IMR-90 (cell line): Measurements from ENCODE around the gene CETN3. TPM values are rescaled to one million over a fixed set of nuclear protein-coding genes. Genes with fewer than 3 reads are reported as not detected.

Source experiments
- ATAC-seq: fragments of 200-7000 bp; cut with Tn5 transposase; 2 replicates; pipeline ENCODE4 v1.9.1; 2020; ENCODE audit warnings: low read depth, mild to moderate bottlenecking, moderate library complexity
- BruUV-seq: library from RNA; stranded (reverse); fragments of 400-500 nt; replicated peaks from 2 replicates; lab custom pipeline; 2021; lab: Mats Ljungman, UMichigan
- CTCF ChIA-PET: fragments of 300-600 bp; formaldehyde crosslinking; extraction: SDS; loops from one replicate; lab custom pipeline; 2021; ENCODE audit warnings: antibody characterized with exemption; lab: Yijun Ruan, JAX
- POLR2A ChIA-PET: fragments of 300-600 bp; sonication (Branson Sonifier 250); formaldehyde crosslinking; loops from one replicate; lab custom pipeline; 2022; ENCODE audit warnings: antibody characterized with exemption; ENCODE audit not compliant: unreplicated experiment; lab: Charles Lee
- DNase-seq: peaks from one replicate; pipeline ENCODE4 v3.0.0; 2013
- H2AFZ ChIP-seq: replicated peaks from 2 replicates; pipeline ENCODE3; 2013; ENCODE audit warnings: low read length, mild to moderate bottlenecking; ENCODE audit not compliant: poor library complexity
- H2AK5ac ChIP-seq: 2 replicates; pipeline ENCODE4 v1.6.1; 2013; ENCODE audit warnings: low read depth, low read length, inconsistent platforms
- H2AK9ac ChIP-seq: replicated peaks from 2 replicates; pipeline ENCODE3; 2013; ENCODE audit warnings: mild to moderate bottlenecking, low read depth, low read length, moderate library complexity; ENCODE audit not compliant: poor library complexity
- H2BK120ac ChIP-seq: 2 replicates; pipeline ENCODE4 v1.6.1; 2013; ENCODE audit warnings: low read depth, low read length, inconsistent platforms
- H2BK15ac ChIP-seq: 3 replicates; pipeline ENCODE4 v1.6.1; 2013; ENCODE audit warnings: low read depth, low read length, inconsistent platforms
- H2BK20ac ChIP-seq: 2 replicates; pipeline ENCODE4 v1.6.1; 2013; ENCODE audit warnings: low read depth, mild to moderate bottlenecking, inconsistent platforms, low read length, moderate library complexity
- H2BK5ac ChIP-seq: 2 replicates; pipeline ENCODE4 v1.6.1; 2013; ENCODE audit warnings: mild to moderate bottlenecking, low read depth, low read length, inconsistent platforms; ENCODE audit not compliant: poor library complexity, severe bottlenecking
- H3K14ac ChIP-seq: replicated peaks from 2 replicates; pipeline ENCODE4 v1.6.1; 2013; ENCODE audit warnings: low read depth, low read length, inconsistent platforms
- H3K18ac ChIP-seq: 2 replicates; pipeline ENCODE4 v1.6.1; 2013; ENCODE audit warnings: low read depth, low read length, control low read depth
- H3K23ac ChIP-seq: 2 replicates; pipeline ENCODE4 v1.6.1; 2013; ENCODE audit warnings: low read depth, low read length, inconsistent platforms
- H3K27ac ChIP-seq: 2 replicates; pipeline ENCODE4 v1.5.1; 2013; ENCODE audit warnings: mild to moderate bottlenecking, control low read depth, low read length; ENCODE audit not compliant: insufficient read depth
- H3K27me3 ChIP-seq: 2 replicates; pipeline ENCODE4 v1.6.1; 2013; ENCODE audit warnings: low read length; ENCODE audit not compliant: control insufficient read depth, insufficient read depth
- H3K36me3 ChIP-seq: 2 replicates; pipeline ENCODE4 v1.6.1; 2013; ENCODE audit warnings: low read length, mixed read lengths; ENCODE audit not compliant: control insufficient read depth, insufficient read depth
- H3K4ac ChIP-seq: 2 replicates; pipeline ENCODE4 v1.6.1; 2013; ENCODE audit warnings: low read depth, low read length, inconsistent platforms
- H3K4me1 ChIP-seq: 2 replicates; pipeline ENCODE4 v1.6.1; 2013; ENCODE audit warnings: low read length, mixed read lengths; ENCODE audit not compliant: control insufficient read depth, insufficient read depth
- H3K4me2 ChIP-seq: 2 replicates; pipeline ENCODE4 v1.6.1; 2013; ENCODE audit warnings: low read depth, mild to moderate bottlenecking, control low read depth, low read length, moderate library complexity
- H3K4me3 ChIP-seq: 2 replicates; pipeline ENCODE4 v1.5.1; 2013; ENCODE audit warnings: low read depth, mild to moderate bottlenecking, control low read depth, low read length, moderate library complexity; ENCODE audit not compliant: insufficient read depth
- H3K56ac ChIP-seq: 2 replicates; pipeline ENCODE4 v1.6.1; 2013; ENCODE audit warnings: low read length, inconsistent platforms; ENCODE audit not compliant: insufficient read depth; ENCODE audit errors: extremely low read depth
- H3K79me1 ChIP-seq, 2 experiments: 2 replicates each; pipeline ENCODE4 v1.6.1; 2013; ENCODE audit warnings: low read length in 2 of 2, inconsistent platforms in 1 of 2, low read depth in 1 of 2
- H3K9ac ChIP-seq: 2 replicates; pipeline ENCODE4 v1.6.1; 2013; ENCODE audit warnings: low read depth, low read length, control low read depth
- H3K9me1 ChIP-seq: 2 replicates; pipeline ENCODE4 v1.6.1; 2013; ENCODE audit warnings: low read length, inconsistent platforms; ENCODE audit not compliant: insufficient read depth
- H3K9me3 ChIP-seq: 2 replicates; pipeline ENCODE4 v1.6.1; 2013; ENCODE audit warnings: low read length; ENCODE audit not compliant: control insufficient read depth, insufficient read depth
- H4K20me1 ChIP-seq: 2 replicates; pipeline ENCODE4 v1.6.1; 2013; ENCODE audit warnings: low read length, inconsistent platforms; ENCODE audit not compliant: insufficient read depth
- H4K5ac ChIP-seq: 2 replicates; pipeline ENCODE4 v1.6.1; 2013; ENCODE audit warnings: mild to moderate bottlenecking, low read depth, low read length, control low read depth
- H4K8ac ChIP-seq, 2 experiments: 2 replicates each; pipeline ENCODE4 v1.6.1; 2013; ENCODE audit warnings: low read depth in 2 of 2, low read length in 2 of 2, control low read depth in 1 of 2, inconsistent platforms in 1 of 2
- H4K91ac ChIP-seq: 2 replicates; pipeline ENCODE4 v1.6.1; 2013; ENCODE audit warnings: low read depth, low read length, inconsistent platforms; ENCODE audit not compliant: insufficient read depth
- CTCF ChIP-seq: conservative IDR thresholded peaks from 2 replicates; pipeline ENCODE4 v1.5.1; 2012; ENCODE audit warnings: mild to moderate bottlenecking, low read depth, low read length, improper control_type of control experiment
- MAZ ChIP-seq: IDR thresholded peaks from 2 replicates; pipeline ENCODE4 v1.6.1; 2012; ENCODE audit warnings: low read depth, mild to moderate bottlenecking, low read length, improper control_type of control experiment, moderate library complexity, borderline replicate concordance
- WGBS, 2 experiments: methylation state at CpG; one replicate each; pipeline versions ENCODE4 v1.1.5 to v1.1.7; 2013; ENCODE audit warnings: missing lambda C conversion rate in 2 of 2; ENCODE audit not compliant: insufficient read length in 1 of 2; ENCODE audit errors: extremely low coverage in 2 of 2; 5-methylcytosine and 5-hydroxymethylcytosine counted together
- dilution Hi-C: fragments of 300-500 bp; cut with HindIII; formaldehyde crosslinking; loops from one replicate; pipeline ENCODE4 v1.14.3; 2018; ENCODE audit warnings: low sequenced_read_pairs; ENCODE audit not compliant: unreplicated experiment
- in situ Hi-C: fragments of 300-500 bp; cut with MboI; formaldehyde crosslinking; loops from 3 replicates; pipeline ENCODE4 v1.14.3; 2019; ENCODE audit warnings: low sequenced_read_pairs, inconsistent platforms, mixed read lengths
- intact Hi-C: fragments of 100-400 bp; cut with micrococcal nuclease; formaldehyde crosslinking; loops from 2 replicates; pipeline ENCODE4 v1.10.0; 2022
- polyA plus RNA-seq, 3 experiments: library from polyadenylated mRNA; depleted of rRNA; stranded (reverse); fragments of >200 nt; gene quantifications; 2 replicates each; pipeline ENCODE4 v1.2.3, GENCODE V29; 2012; ENCODE audit warnings: low replicate concordance in 1 of 3
- total RNA-seq: library from RNA; depleted of rRNA; stranded (reverse); fragments of >200 nt; gene quantifications from 2 replicates; pipeline ENCODE4 v1.2.3, GENCODE V29; 2012

Gene CETN3
- total and polyA plus RNA-seq, 2 of the 4 experiments (the other 2 are of a cell fraction) = 1.1 to 6.5 TPM

- BruUV-seq = no TSS peak
- H3K27ac ChIP-seq = no peak overlapping the region
- H2BK5ac ChIP-seq = no peak overlapping the region
- H3K4ac ChIP-seq = no peak overlapping the region
- intact Hi-C loops = no loop called here
- H2AK5ac ChIP-seq = no peak overlapping the region
- TF ChIP-seq MAZ (no peak), CTCF (peak; percentile 58)
- ChIA-PET CTCF (interaction anchor here (1.0 to 1.1 kb wide), 2 partner anchors 17 to 23 kb away, joined by 4 to 5 read pairs; partner anchors contain the start of gene CETN3), POLR2A (no interaction called here)
- no peak overlapping the region for H3K14ac ChIP-seq
- no peak overlapping the region for H2AK9ac ChIP-seq
- peak; percentile 19 for DNase-seq
- H3K4me1 ChIP-seq = peaks cover 2% of the 10 kb centered on the region; the same call in 1 of the 2 replicates
- H3K23ac ChIP-seq = no peak overlapping the region
- peak; percentile 48; the same call in 1 of the 2 replicates for ATAC-seq
- WGBS, 2 experiments = no CpG with 5 or more reads among the region's 1 CpG
- H3K36me3 ChIP-seq = no peaks in the 10 kb centered on the region
- no peak overlapping the region for H3K56ac ChIP-seq
- no peak overlapping the region for H4K8ac ChIP-seq
- no peak overlapping the region for H2AFZ ChIP-seq
- H3K79me1 ChIP-seq = no peaks in the 10 kb centered on the region
- no peaks in the 10 kb centered on the region for H3K9me3 ChIP-seq
- no peak overlapping the region for H2BK120ac ChIP-seq
- no peaks in the 10 kb centered on the region for H3K9me1 ChIP-seq
- no peaks in the 10 kb centered on the region for H4K20me1 ChIP-seq
- H2BK15ac ChIP-seq = no peak overlapping the region
- H3K4me2 ChIP-seq = no peak overlapping the region
- no peak overlapping the region for H3K4me3 ChIP-seq
- H4K5ac ChIP-seq = no peak overlapping the region
- no peak overlapping the region for H4K91ac ChIP-seq
- dilution Hi-C loops = no loop called here
- no peak overlapping the region for H2BK20ac ChIP-seq
- no peak overlapping the region for H3K9ac ChIP-seq
- H3K18ac ChIP-seq = no peak overlapping the region
- no peaks in the 10 kb centered on the region for H3K27me3 ChIP-seq
- in situ Hi-C loops = no loop called here
Observed at GRCh38 chr5:90386099-90386710, 23.4 kb downstream of the CETN3 start.
